Esophagus (tissue), 2 donors: ENCODE measurements around the gene ANKRD33B. TPM values are rescaled to one million over a fixed set of nuclear protein-coding genes. Genes with fewer than 3 reads are reported as not detected.
A peak's percentile ranks its signal among the peaks of the same experiment; 100 is the strongest.
"Not testable (repeated sequence)": the region's sequence is repeated elsewhere in the genome, so short reads cannot be mapped to it uniquely, and the experiment has no call there.

Experiments used
- H3K27ac ChIP-seq, 2 donors: one replicate each; pipeline ENCODE4 v1.5.1; 2013; ENCODE audit warnings: low read depth in 2 of 2, mild to moderate bottlenecking in 2 of 2, inconsistent platforms in 1 of 2, low read length in 1 of 2, moderate library complexity in 1 of 2
- H3K27me3 ChIP-seq, 2 donors: one replicate each; pipeline ENCODE4 v1.6.1; 2013; ENCODE audit warnings: low read length in 2 of 2, control low read depth in 1 of 2, mild to moderate bottlenecking in 1 of 2; ENCODE audit not compliant: insufficient read depth in 2 of 2, control insufficient read depth in 1 of 2
- H3K36me3 ChIP-seq, 2 donors: one replicate each; pipeline ENCODE4 v1.6.1; 2013; ENCODE audit warnings: low read length in 1 of 2; ENCODE audit not compliant: control insufficient read depth in 2 of 2, insufficient read depth in 2 of 2
- H3K4me1 ChIP-seq, 2 donors: one replicate each; pipeline ENCODE4 v1.6.1; 2013; ENCODE audit warnings: low read length in 1 of 2; ENCODE audit not compliant: control insufficient read depth in 2 of 2, insufficient read depth in 2 of 2
- H3K4me3 ChIP-seq, 2 donors: one replicate each; pipeline ENCODE4 v1.5.1; 2013; ENCODE audit warnings: low read length in 2 of 2, mild to moderate bottlenecking in 2 of 2, low read depth in 1 of 2, moderate library complexity in 1 of 2
- H3K9me3 ChIP-seq, 2 donors: one replicate each; pipeline ENCODE4 v1.6.1; 2013; ENCODE audit warnings: mild to moderate bottlenecking in 2 of 2, low read depth in 1 of 2, low read length in 1 of 2, moderate library complexity in 1 of 2; ENCODE audit not compliant: control insufficient read depth in 2 of 2, insufficient read depth in 1 of 2
- WGBS, 2 donors: extraction: QIAGEN DNeasy Blood & Tissue Kit; methylation state at CpG; one replicate each; pipeline ENCODE4 v1.1.7; 2013; 5-methylcytosine and 5-hydroxymethylcytosine counted together
- polyA plus RNA-seq, 2 donors: library from polyadenylated mRNA; stranded (reverse); fragments of 200-250 nt; gene quantifications; one replicate each; pipeline ENCODE4 v1.2.3, GENCODE V29; 2013
- donor health status: healthy with polysubstance abuse.
- donor health status: Bipolar disorder and iron deficiency.

The ANKRD33B gene
- polyA plus RNA-seq, 2 donors = 0.55 to 1.3 TPM

GRCh38 chr5:10566543-10567068 lies 2.7 kb downstream of the ANKRD33B start:
- no peaks in the 10 kb centered on the region for H3K9me3 ChIP-seq
- H3K27me3 ChIP-seq = no peaks in the 10 kb centered on the region
- WGBS, 2 donors = 62 to 63% methylated on average over 8 of the region's 8 CpGs
- peak overlapping the region; percentile 18 to 72 for H3K27ac ChIP-seq
- peaks cover 8 to 22% of the 10 kb centered on the region in 2 donors for H3K4me1 ChIP-seq
- no peaks in the 10 kb centered on the region for H3K36me3 ChIP-seq
- no peak overlapping the region for H3K4me3 ChIP-seq

GRCh38 chr5:10567121-10567591 lies 3.3 kb downstream of the ANKRD33B start:
- Histone ChIP-seq H3K27ac (peak overlapping the region; percentile 18 to 27), H3K36me3 (no peaks in the 10 kb centered on the region), H3K4me3 (no peak overlapping the region), H3K4me1 (peaks cover 8 to 22% of the 10 kb centered on the region in 2 donors), H3K27me3 (no peaks in the 10 kb centered on the region), H3K9me3 (no peaks in the 10 kb centered on the region)
- 80 to 87% methylated on average over 10 of the region's 10 CpGs for WGBS, 2 donors

DNA sequence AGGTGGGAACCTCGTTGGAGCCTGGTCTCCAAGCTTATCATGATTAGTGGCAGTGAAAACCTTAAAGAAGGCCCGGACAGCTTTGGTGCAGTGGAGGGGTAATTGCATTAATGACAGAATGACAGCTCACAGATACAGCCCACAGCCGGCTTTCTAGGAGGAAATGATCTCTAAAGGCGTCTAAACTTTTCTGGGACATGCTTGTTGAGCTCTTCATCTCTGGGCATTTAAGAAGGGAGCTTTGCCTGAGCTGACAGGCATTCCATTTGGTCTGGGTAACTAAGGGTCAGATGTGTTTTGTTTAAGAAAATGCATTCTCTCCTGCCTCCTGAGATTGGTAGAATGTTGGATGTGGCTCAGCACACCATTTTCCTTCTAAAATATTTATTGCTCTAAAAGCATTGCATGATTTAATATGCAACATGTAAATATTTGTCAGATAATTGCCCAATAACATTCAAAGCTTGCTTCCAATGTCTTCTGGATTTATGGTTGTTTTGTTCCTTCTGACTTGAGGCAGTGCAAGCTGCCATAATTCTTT lies 4.0 kb downstream of the ANKRD33B start:
- H3K4me3 ChIP-seq = no peak overlapping the region
- no peaks in the 10 kb centered on the region for H3K9me3 ChIP-seq
- 67 to 73% methylated on average over 4 of the region's 4 CpGs for WGBS, 2 donors
- no peaks in the 10 kb centered on the region for H3K27me3 ChIP-seq
- peaks cover 8 to 21% of the 10 kb centered on the region in 2 donors for H3K4me1 ChIP-seq
- H3K36me3 ChIP-seq = no peaks in the 10 kb centered on the region
- peak overlapping the region in 1 of 2 donors; percentile 27 for H3K27ac ChIP-seq

GRCh38 chr5:10570540-10570939 lies 6.7 kb downstream of the ANKRD33B start:
- H3K27me3 ChIP-seq, H3K4me3 ChIP-seq, H3K4me1 ChIP-seq, H3K27ac ChIP-seq, H3K9me3 ChIP-seq, H3K36me3 ChIP-seq: not testable (repeated sequence)
- WGBS, 2 donors = 92 to 96% methylated on average over 2 of the region's 2 CpGs

DNA sequence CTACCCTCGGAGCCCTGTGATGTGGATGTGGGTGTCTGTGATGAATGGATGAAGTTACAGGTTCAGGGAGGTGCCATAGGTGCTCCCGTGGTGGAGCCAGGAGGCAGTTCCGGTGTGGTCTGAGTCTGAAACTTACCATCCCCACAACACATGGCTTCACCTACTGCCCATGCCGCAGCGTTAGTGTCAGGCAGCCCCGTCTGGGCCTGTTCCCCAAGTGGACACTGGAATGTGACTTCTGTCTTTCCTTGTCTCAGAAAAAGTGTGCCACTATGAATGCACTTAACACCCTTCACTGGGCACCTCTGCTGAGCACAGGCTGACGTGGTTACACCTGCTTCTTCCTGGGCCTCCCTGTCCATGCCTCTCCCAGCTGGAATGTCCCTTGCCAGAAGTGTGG lies 8.6 kb downstream of the ANKRD33B start:
- Histone ChIP-seq H3K27ac (no peak overlapping the region), H3K4me1 (no peaks in the 10 kb centered on the region), H3K27me3 (no peaks in the 10 kb centered on the region), H3K36me3 (no peaks in the 10 kb centered on the region), H3K9me3 (no peaks in the 10 kb centered on the region), H3K4me3 (no peak overlapping the region)
- WGBS, 2 donors = 91 to 93% methylated on average over 7 of the region's 7 CpGs

DNA sequence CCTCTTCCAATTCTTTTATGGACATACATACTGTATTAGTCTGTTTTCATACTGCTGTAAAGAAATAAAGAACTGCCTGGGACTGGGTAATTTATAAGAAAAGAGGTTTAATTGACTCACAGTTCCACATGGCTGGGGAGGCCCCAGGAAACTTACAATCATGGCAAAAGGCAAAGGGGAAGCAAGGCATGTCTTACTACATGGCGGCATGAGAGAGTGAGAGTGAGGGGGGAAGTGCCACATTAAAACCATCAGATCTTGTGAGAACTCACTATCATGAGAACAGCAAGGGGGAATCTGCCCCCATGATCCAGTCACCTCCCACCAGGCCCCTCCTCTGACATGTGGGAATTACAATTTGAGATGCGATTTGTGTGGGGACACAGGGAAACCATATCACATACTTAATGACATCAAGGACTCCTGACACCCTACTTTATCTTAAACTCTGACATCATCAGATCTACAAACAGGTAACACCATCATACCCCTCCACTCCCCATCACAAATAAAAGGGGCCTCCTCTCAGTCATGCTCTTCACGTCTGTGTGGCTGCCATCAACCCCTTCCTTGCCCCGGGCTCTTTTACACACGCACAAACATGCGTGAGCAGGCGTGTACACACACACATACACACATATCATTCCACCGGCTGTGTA lies 9.7 kb downstream of the ANKRD33B start:
- no peak overlapping the region for H3K4me3 ChIP-seq
- H3K27me3 ChIP-seq = no peaks in the 10 kb centered on the region
- WGBS, 2 donors = 89 to 90% methylated on average over 8 of the region's 8 CpGs
- H3K9me3 ChIP-seq = no peaks in the 10 kb centered on the region
- H3K36me3 ChIP-seq = no peaks in the 10 kb centered on the region
- H3K4me1 ChIP-seq = no peaks in the 10 kb centered on the region
- H3K27ac ChIP-seq = no peak overlapping the region

DNA sequence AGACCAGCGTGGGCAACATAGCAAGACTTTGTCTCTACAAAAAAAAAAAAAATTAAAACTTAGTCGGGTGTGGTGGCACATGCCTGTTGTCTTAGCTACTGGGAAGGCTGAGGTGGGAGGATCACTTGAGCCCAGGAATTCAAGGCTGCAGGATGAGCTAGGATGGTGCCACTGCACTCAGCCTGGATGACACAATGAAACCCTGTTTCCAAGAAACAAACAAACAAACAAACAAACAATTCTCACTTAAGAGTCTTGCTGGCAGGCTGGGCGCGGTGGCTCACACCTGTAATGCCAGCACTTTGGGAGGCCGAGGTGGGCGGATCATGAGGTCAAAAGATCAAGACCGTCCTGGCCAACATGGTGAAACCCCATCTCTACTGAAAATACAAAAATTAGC lies 11.0 kb downstream of the ANKRD33B start:
- not testable (repeated sequence) for H3K4me3 ChIP-seq, H3K27me3 ChIP-seq, H3K4me1 ChIP-seq, H3K9me3 ChIP-seq, H3K27ac ChIP-seq, H3K36me3 ChIP-seq
- WGBS, 2 donors = 86 to 92% methylated on average over 6 to 7 of the region's 7 CpGs

DNA sequence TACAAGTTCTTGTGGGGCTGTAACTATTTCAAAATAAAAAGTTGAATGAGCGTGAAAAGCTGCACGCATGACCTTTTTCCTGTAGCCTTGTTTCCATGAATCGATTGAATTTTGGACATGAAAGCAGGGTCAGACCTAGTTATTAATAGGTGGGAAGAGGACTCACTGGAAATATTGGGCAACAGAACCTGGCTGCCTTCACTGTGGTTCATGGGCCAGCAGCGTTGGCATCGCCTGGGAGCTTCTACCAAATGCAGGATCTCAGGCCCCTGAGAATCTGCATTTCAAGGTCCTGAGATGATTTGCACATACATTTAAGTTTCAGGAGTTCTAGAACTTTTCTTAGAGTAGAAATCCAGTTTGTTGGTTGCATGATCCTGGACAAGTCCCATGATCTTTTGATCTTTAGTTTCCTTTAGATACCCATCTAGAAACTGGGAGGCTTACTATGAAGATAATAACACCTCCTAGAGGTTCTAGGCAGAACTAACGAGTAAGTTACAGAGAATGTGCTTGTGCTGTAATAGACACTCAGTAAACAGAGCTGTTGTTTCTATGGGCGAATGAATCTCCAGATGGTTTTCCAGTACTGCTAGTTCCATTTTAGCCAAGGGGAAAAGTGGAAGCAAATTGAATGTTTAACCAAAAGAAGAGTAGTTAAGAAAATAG lies 12.4 kb downstream of the ANKRD33B start:
- Histone ChIP-seq H3K9me3 (no peaks in the 10 kb centered on the region), H3K27me3 (no peaks in the 10 kb centered on the region), H3K4me1 (peaks cover 4 to 5% of the 10 kb centered on the region in 2 donors), H3K36me3 (no peaks in the 10 kb centered on the region), H3K27ac (no peak overlapping the region), H3K4me3 (no peak overlapping the region)
- WGBS, 2 donors = 91 to 94% methylated on average over 7 of the region's 7 CpGs

GRCh38 chr5:10576790-10577189 lies 12.9 kb downstream of the ANKRD33B start:
- 85 to 89% methylated on average over 7 of the region's 7 CpGs for WGBS, 2 donors
- Histone ChIP-seq H3K9me3 (no peaks in the 10 kb centered on the region), H3K27ac (no peak overlapping the region)

More at GRCh38 chr5:10576790-10577189, 12.9 kb downstream of the ANKRD33B start:
- H3K36me3 ChIP-seq = no peaks in the 10 kb centered on the region
- H3K4me1 ChIP-seq = peaks cover 4 to 5% of the 10 kb centered on the region in 2 donors
- no peaks in the 10 kb centered on the region for H3K27me3 ChIP-seq
- no peak overlapping the region for H3K4me3 ChIP-seq
